ENCODE measurements around the gene MAEL.

- TF ChIP-seq, protein P1, sequence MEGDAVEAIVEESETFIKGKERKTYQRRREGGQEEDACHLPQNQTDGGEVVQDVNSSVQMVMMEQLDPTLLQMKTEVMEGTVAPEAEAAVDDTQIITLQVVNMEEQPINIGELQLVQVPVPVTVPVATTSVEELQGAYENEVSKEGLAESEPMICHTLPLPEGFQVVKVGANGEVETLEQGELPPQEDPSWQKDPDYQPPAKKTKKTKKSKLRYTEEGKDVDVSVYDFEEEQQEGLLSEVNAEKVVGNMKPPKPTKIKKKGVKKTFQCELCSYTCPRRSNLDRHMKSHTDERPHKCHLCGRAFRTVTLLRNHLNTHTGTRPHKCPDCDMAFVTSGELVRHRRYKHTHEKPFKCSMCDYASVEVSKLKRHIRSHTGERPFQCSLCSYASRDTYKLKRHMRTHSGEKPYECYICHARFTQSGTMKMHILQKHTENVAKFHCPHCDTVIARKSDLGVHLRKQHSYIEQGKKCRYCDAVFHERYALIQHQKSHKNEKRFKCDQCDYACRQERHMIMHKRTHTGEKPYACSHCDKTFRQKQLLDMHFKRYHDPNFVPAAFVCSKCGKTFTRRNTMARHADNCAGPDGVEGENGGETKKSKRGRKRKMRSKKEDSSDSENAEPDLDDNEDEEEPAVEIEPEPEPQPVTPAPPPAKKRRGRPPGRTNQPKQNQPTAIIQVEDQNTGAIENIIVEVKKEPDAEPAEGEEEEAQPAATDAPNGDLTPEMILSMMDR (IDR thresholded peaks at IDR 0.05) = no peak
- TF ChIP-seq POLR2A (IDR thresholded peaks at IDR 0.05) (no peak), EP300 (IDR thresholded peaks at IDR 0.05) (no peak)
These were observed 62.8 kb downstream of the MAEL start for GRCh38 chr1:167051907-167052306.
